Caco-2 (cell line): ENCODE measurements around the gene F13A1. TPM values are rescaled to one million over a fixed set of nuclear protein-coding genes. Genes with fewer than 3 reads are reported as not detected.

Experiments used
- BruUV-seq: library from RNA; stranded (reverse); fragments of 400-500 nt; replicated peaks from 2 replicates; lab custom pipeline; 2021; lab: Mats Ljungman, UMichigan
- CTCF ChIA-PET: fragments of 300-600 bp; sonication (Branson Sonifier 250); formaldehyde crosslinking; loops from one replicate; lab custom pipeline; 2022; ENCODE audit warnings: antibody characterized with exemption; lab: Charles Lee
- POLR2A ChIA-PET: fragments of 300-600 bp; sonication (Branson Sonifier 250); formaldehyde crosslinking; loops from one replicate; lab custom pipeline; 2022; ENCODE audit warnings: antibody characterized with exemption; lab: Charles Lee
- DNase-seq, 2 experiments: peaks; one replicate each; pipeline versions ENCODE4 v3.0.0 to v3.0.0-alpha.2; 2020 to 2022
- H3K27me3 ChIP-seq: replicated peaks from 2 replicates; pipeline ENCODE4 v1.6.0; 2011; ENCODE audit warnings: low read length; ENCODE audit not compliant: control insufficient read depth, insufficient read depth
- H3K36me3 ChIP-seq: 2 replicates; pipeline ENCODE4 v1.5.1; 2011; ENCODE audit warnings: low read length; ENCODE audit not compliant: control insufficient read depth, insufficient read depth
- H3K4me1 ChIP-seq: fragments of 250-450 bp; sonication (Bioruptor Pico); 2 replicates; pipeline ENCODE4 v1.5.1; 2020; ENCODE audit warnings: mild to moderate bottlenecking
- H3K4me3 ChIP-seq: 2 replicates; pipeline ENCODE4 v1.5.1; 2011; ENCODE audit warnings: low read depth, mild to moderate bottlenecking, control low read depth, low read length
- H3K9me3 ChIP-seq: fragments of 250-450 bp; sonication (Bioruptor Pico); 2 replicates; pipeline ENCODE4 v1.5.1; 2020; ENCODE audit warnings: mild to moderate bottlenecking, moderate library complexity
- H3K27ac Mint-ChIP-seq: one replicate; pipeline ENCODE4 v1.8.0; 2022; ENCODE audit warnings: mixed read lengths; ENCODE audit not compliant: unreplicated experiment
- H3K27me3 Mint-ChIP-seq: one replicate; pipeline ENCODE4 v1.8.0; 2022; ENCODE audit warnings: mixed read lengths; ENCODE audit not compliant: insufficient read depth, unreplicated experiment
- H3K36me3 Mint-ChIP-seq: one replicate; pipeline ENCODE4 v1.8.0; 2022; ENCODE audit warnings: mild to moderate bottlenecking, mixed read lengths; ENCODE audit not compliant: insufficient read depth, unreplicated experiment
- H3K4me1 Mint-ChIP-seq: one replicate; pipeline ENCODE4 v1.8.0; 2022; ENCODE audit warnings: low read depth, mixed read lengths; ENCODE audit not compliant: unreplicated experiment
- H3K4me3 Mint-ChIP-seq: one replicate; pipeline ENCODE4 v1.8.0; 2022; ENCODE audit warnings: mild to moderate bottlenecking, moderate library complexity, mixed read lengths; ENCODE audit not compliant: unreplicated experiment
- H3K9me3 Mint-ChIP-seq: one replicate; pipeline ENCODE4 v1.8.0; 2022; ENCODE audit warnings: mixed read lengths; ENCODE audit not compliant: unreplicated experiment
- intact Hi-C: fragments of 100-400 bp; cut with micrococcal nuclease; formaldehyde crosslinking; loops from one replicate; pipeline ENCODE4 v1.10.0; 2022; ENCODE audit not compliant: unreplicated experiment
- total RNA-seq: library from RNA; stranded (reverse); gene quantifications from 2 replicates; pipeline ENCODE4 v1.2.3, GENCODE V29; 2022
- TF ChIP-seq, protein P1 (sequence below), 2 experiments: fragments of 200-600 bp in 1 of 2; IDR thresholded peaks; 1 replicate in 1 of 2; 2 replicates in 1 of 2; pipeline versions ENCODE4 v1.5.1 to v1.8.0; 2011 to 2022; ENCODE audit warnings: antibody characterized with exemption in 1 of 2, control low read depth in 1 of 2, inconsistent platforms in 1 of 2, low read depth in 1 of 2, low read length in 1 of 2, mild to moderate bottlenecking in 1 of 2, moderate library complexity in 1 of 2; ENCODE audit not compliant: insufficient read depth in 1 of 2, severe bottlenecking in 1 of 2, unreplicated experiment in 1 of 2

F13A1 gene
- total RNA-seq, 1 experiment from 2014 or later, result not detected

DNA sequence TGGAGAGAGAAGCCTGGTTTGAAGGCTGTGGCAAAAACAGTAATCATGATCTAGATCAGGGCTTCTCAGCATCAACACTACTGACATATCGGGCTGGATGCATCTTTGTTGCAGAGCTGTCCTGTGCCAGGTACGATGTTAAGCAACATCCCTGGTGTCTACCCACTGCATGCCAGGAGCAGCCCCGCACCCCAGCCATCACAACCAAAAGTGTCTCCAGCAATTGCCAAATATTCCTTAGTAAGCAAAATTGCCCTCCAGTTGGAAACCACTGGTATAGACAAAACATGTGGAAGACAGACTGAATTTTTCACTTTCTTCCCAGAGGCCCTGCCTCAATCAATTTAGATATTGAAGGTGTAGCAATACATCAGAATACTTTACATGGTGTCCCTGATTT, 166.1 kb downstream of the F13A1 start:
- ChIA-PET POLR2A (no interaction called here), CTCF (no interaction called here)
- Histone ChIP-seq H3K36me3 (no peaks in the 10 kb centered on the region), H3K4me3 (no peak overlapping the region), H3K27me3 (no peaks in the 10 kb centered on the region), H3K9me3 (no peaks in the 10 kb centered on the region), H3K4me1 (no peaks in the 10 kb centered on the region)
- Mint-ChIP-seq H3K4me3 (no peak overlapping the region), H3K4me1 (no peaks in the 10 kb centered on the region), H3K27me3 (peaks cover 15% of the 10 kb centered on the region), H3K9me3 (no peaks in the 10 kb centered on the region), H3K36me3 (no peaks in the 10 kb centered on the region), H3K27ac (no peak overlapping the region)
- TF ChIP-seq, protein P1, sequence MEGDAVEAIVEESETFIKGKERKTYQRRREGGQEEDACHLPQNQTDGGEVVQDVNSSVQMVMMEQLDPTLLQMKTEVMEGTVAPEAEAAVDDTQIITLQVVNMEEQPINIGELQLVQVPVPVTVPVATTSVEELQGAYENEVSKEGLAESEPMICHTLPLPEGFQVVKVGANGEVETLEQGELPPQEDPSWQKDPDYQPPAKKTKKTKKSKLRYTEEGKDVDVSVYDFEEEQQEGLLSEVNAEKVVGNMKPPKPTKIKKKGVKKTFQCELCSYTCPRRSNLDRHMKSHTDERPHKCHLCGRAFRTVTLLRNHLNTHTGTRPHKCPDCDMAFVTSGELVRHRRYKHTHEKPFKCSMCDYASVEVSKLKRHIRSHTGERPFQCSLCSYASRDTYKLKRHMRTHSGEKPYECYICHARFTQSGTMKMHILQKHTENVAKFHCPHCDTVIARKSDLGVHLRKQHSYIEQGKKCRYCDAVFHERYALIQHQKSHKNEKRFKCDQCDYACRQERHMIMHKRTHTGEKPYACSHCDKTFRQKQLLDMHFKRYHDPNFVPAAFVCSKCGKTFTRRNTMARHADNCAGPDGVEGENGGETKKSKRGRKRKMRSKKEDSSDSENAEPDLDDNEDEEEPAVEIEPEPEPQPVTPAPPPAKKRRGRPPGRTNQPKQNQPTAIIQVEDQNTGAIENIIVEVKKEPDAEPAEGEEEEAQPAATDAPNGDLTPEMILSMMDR (IDR thresholded peaks at IDR 0.05; ENCODE audit: insufficient read depth in 1 of 2, low read depth in 1 of 2, low read length in 1 of 2, severe bottlenecking in 1 of 2, unreplicated experiment in 1 of 2), result no peak
- DNase-seq, result no peak
- no TSS peak for BruUV-seq
- intact Hi-C loops, result no loop called here

DNA sequence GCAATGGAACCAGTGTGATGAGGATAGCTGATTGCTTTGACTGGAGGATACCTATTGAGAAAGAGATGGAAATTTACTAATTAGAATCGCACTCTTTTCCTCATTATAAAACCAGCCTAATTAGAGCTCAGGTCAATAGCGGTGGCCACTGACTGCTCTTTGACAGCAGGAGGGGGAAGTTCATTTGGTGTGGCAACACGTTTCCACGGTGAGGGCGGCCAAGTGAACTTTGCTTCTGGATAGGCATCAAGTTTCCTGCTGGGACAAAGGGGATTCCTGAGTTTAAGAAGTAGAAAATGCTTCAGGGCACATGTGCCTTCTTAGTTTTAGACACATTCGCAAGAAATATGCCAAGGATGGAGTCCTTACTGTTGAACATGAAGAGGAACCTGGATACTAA, 168.4 kb downstream of the F13A1 start:
- intact Hi-C loops, result no loop called here
- no peaks in the 10 kb centered on the region for H3K27me3 ChIP-seq
- no peaks in the 10 kb centered on the region for H3K4me1 ChIP-seq
- no peak overlapping the region for H3K4me3 ChIP-seq
- TF ChIP-seq, protein P1 (IDR thresholded peaks at IDR 0.05; ENCODE audit: insufficient read depth in 1 of 2, low read depth in 1 of 2, low read length in 1 of 2, severe bottlenecking in 1 of 2, unreplicated experiment in 1 of 2), result no peak
- Mint-ChIP-seq H3K4me3 (no peak overlapping the region), H3K27ac (no peak overlapping the region), H3K9me3 (no peaks in the 10 kb centered on the region), H3K36me3 (no peaks in the 10 kb centered on the region), H3K27me3 (peaks cover 11% of the 10 kb centered on the region), H3K4me1 (no peaks in the 10 kb centered on the region)
- no TSS peak for BruUV-seq
- DNase-seq, result no peak
- no peaks in the 10 kb centered on the region for H3K9me3 ChIP-seq
- H3K36me3 ChIP-seq, result no peaks in the 10 kb centered on the region
- ChIA-PET CTCF (no interaction called here), POLR2A (no interaction called here)

DNA sequence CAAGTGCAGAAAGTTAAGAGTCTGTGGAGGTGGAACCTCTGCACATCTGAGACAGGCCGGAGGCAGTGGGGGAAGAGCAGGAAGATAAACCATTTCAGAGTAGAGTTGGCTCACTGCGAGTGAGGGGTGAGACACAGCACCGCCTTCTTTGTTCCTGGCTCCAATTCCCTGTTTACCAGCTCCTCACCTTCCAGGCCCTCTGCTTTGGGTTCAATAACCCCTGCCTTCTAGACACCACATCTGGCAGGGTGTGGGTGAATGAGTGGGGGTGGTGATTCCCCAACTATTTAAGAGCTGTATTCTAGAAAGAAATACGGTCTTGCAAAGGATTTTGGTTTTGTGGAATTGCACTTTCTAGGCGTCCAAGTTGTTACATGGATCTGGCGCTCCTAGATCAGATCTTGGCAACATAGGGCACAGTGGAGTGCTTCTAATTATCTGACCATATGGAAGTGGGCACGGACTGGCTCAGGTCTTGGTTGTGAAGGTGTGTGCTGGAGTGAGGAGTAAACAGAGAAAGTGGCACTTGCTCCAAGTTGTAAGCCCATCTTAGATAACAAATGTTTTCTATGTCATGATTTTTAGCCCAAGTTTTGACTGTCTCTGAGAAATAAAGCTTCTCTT, 172.2 kb downstream of the F13A1 start:
- CTCF ChIA-PET, result no interaction called here
- no TSS peak for BruUV-seq
- DNase-seq, result no peak
- peaks cover 9% of the 10 kb centered on the region for H3K27me3 Mint-ChIP-seq
- TF ChIP-seq, protein P1 (IDR thresholded peaks at IDR 0.05; ENCODE audit: insufficient read depth in 1 of 2, low read depth in 1 of 2, low read length in 1 of 2, severe bottlenecking in 1 of 2, unreplicated experiment in 1 of 2), result no peak
- no peaks in the 10 kb centered on the region for H3K36me3 Mint-ChIP-seq
- no peaks in the 10 kb centered on the region for H3K9me3 Mint-ChIP-seq
- no peak overlapping the region for H3K4me3 Mint-ChIP-seq
- no peak overlapping the region for H3K27ac Mint-ChIP-seq
- H3K36me3 ChIP-seq, result no peaks in the 10 kb centered on the region
- H3K4me3 ChIP-seq, result no peak overlapping the region
- POLR2A ChIA-PET, result no interaction called here
- intact Hi-C loops, result no loop called here
- H3K27me3 ChIP-seq, result no peaks in the 10 kb centered on the region
- H3K9me3 ChIP-seq, result no peaks in the 10 kb centered on the region
- H3K4me1 Mint-ChIP-seq, result no peaks in the 10 kb centered on the region
- no peaks in the 10 kb centered on the region for H3K4me1 ChIP-seq
